ENCODE data around the gene UCN. TPM values are rescaled to one million over a fixed set of nuclear protein-coding genes. Genes with fewer than 3 reads are reported as not detected.
A peak's percentile ranks its signal among the peaks of the same experiment; 100 is the strongest.

The UCN gene
- total RNA-seq, 2 experiments from 2014 or later: 1.8 to 2.3 TPM

- Mint-ChIP-seq H3K27ac (no peak overlapping the region), H3K9me3 (no peaks in the 10 kb centered on the region), H3K4me1 (ENCODE audit: low read depth) (peaks cover 8% of the 10 kb centered on the region), H3K27me3 (peaks cover 31% of the 10 kb centered on the region), H3K36me3 (ENCODE audit: low read depth) (peaks cover 19% of the 10 kb centered on the region), H3K4me3 (no peak overlapping the region)
- DNase-seq (no peak), ATAC-seq (ENCODE audit: poor library complexity) (no peak)
- Histone ChIP-seq H3K27ac (ENCODE audit: low read depth in 1 of 2, low read length in 2 of 2) (no peak overlapping the region), H3K4me1 (ENCODE audit: insufficient read depth, low read length) (peaks cover 20% of the 10 kb centered on the region), H3K4me3 (ENCODE audit: low read length) (no peak overlapping the region), H3K36me3 (ENCODE audit: insufficient read depth, low read length) (peaks cover 10% of the 10 kb centered on the region), H3K9me3 (ENCODE audit: control insufficient read depth in 1 of 2, insufficient read depth in 1 of 2, low read length in 2 of 2) (peaks cover 0 to 10% of the 10 kb centered on the region in 2 experiments), H3K27me3 (ENCODE audit: control insufficient read depth in 1 of 2, insufficient read depth in 2 of 2, low read length in 2 of 2) (peaks cover 24 to 27% of the 10 kb centered on the region in 2 experiments)
- intact Hi-C loops (cut with DNase I, micrococcal nuclease): no loop called here
- POLR2A ChIA-PET: no interaction called here
- no peak for TF ChIP-seq CTCF (IDR thresholded peaks at IDR 0.05)
- CTCF ChIA-PET: interaction anchor here (1.1 kb wide), 1 partner anchor 28 kb away, joined by 4 read pairs; no protein-coding TSS in a partner anchor
Measured at GRCh38 chr2:27307545-27308358, 493 bp downstream of the UCN start.

- intact Hi-C loops (cut with DNase I, micrococcal nuclease): no loop called here
- Mint-ChIP-seq H3K36me3 (ENCODE audit: low read depth) (peaks cover 14% of the 10 kb centered on the region), H3K27ac (no peak overlapping the region), H3K4me1 (ENCODE audit: low read depth) (peaks cover 10% of the 10 kb centered on the region), H3K27me3 (peaks cover 31% of the 10 kb centered on the region), H3K4me3 (no peak overlapping the region), H3K9me3 (no peaks in the 10 kb centered on the region)
- ChIA-PET CTCF (interaction anchor here (0.5 kb wide), 1 partner anchor 38 kb away, joined by 3 read pairs; no protein-coding TSS in a partner anchor), POLR2A (no interaction called here)
- Histone ChIP-seq H3K4me3 (ENCODE audit: low read length) (peak overlapping the region; percentile 36), H3K9me3 (ENCODE audit: control insufficient read depth in 1 of 2, insufficient read depth in 1 of 2, low read length in 2 of 2) (peaks cover 0 to 10% of the 10 kb centered on the region in 2 experiments), H3K36me3 (ENCODE audit: insufficient read depth, low read length) (peaks cover 9% of the 10 kb centered on the region), H3K4me1 (ENCODE audit: insufficient read depth, low read length) (peaks cover 20% of the 10 kb centered on the region), H3K27me3 (ENCODE audit: control insufficient read depth in 1 of 2, insufficient read depth in 2 of 2, low read length in 2 of 2) (peaks cover 24 to 27% of the 10 kb centered on the region in 2 experiments), H3K27ac (ENCODE audit: low read depth in 1 of 2, low read length in 2 of 2) (no peak overlapping the region)
- no peak for TF ChIP-seq CTCF (IDR thresholded peaks at IDR 0.05)
- ATAC-seq (ENCODE audit: poor library complexity): no peak
- DNase-seq: no peak
Measured at GRCh38 chr2:27307287-27307544, 1.0 kb downstream of the UCN start.

- H3K4me3 Mint-ChIP-seq: peak overlapping the region; percentile 45
- CTCF ChIA-PET: interaction anchor here (0.5 kb wide), 1 partner anchor 39 kb away, joined by 3 read pairs; no protein-coding TSS in a partner anchor
- intact Hi-C loops (cut with DNase I, micrococcal nuclease): no loop called here
Measured at GRCh38 chr2:27306573-27307286, 1.5 kb downstream of the UCN start.

More at GRCh38 chr2:27306573-27307286, 1.5 kb downstream of the UCN start:
- no peak for TF ChIP-seq CTCF (IDR thresholded peaks at IDR 0.05)
- H3K27me3 ChIP-seq (ENCODE audit: control insufficient read depth in 1 of 2, insufficient read depth in 2 of 2, low read length in 2 of 2): peaks cover 24 to 27% of the 10 kb centered on the region in 2 experiments
- H3K27ac ChIP-seq (ENCODE audit: low read depth in 1 of 2, low read length in 2 of 2): no peak overlapping the region
- H3K4me1 ChIP-seq (ENCODE audit: insufficient read depth, low read length): peaks cover 20% of the 10 kb centered on the region
- no peak overlapping the region for H3K27ac Mint-ChIP-seq
- DNase-seq (peak in 7 of 14 experiments; percentile 9 to 49 (median 16)), ATAC-seq (ENCODE audit: poor library complexity) (peak; percentile 51)
- peaks cover 10% of the 10 kb centered on the region for H3K4me1 Mint-ChIP-seq (ENCODE audit: low read depth)
- POLR2A ChIA-PET: no interaction called here
- peaks cover 31% of the 10 kb centered on the region for H3K27me3 Mint-ChIP-seq
- H3K4me3 ChIP-seq (ENCODE audit: low read length): peak overlapping the region; percentile 36
- no peaks in the 10 kb centered on the region for H3K9me3 Mint-ChIP-seq
- peaks cover 0 to 10% of the 10 kb centered on the region in 2 experiments for H3K9me3 ChIP-seq (ENCODE audit: control insufficient read depth in 1 of 2, insufficient read depth in 1 of 2, low read length in 2 of 2)
- peaks cover 6% of the 10 kb centered on the region for H3K36me3 ChIP-seq (ENCODE audit: insufficient read depth, low read length)
- peaks cover 13% of the 10 kb centered on the region for H3K36me3 Mint-ChIP-seq (ENCODE audit: low read depth)

Measured in CD4-positive, alpha-beta T cell (primary cell).